Measurements from ENCODE around the gene KCNC1.

DNA sequence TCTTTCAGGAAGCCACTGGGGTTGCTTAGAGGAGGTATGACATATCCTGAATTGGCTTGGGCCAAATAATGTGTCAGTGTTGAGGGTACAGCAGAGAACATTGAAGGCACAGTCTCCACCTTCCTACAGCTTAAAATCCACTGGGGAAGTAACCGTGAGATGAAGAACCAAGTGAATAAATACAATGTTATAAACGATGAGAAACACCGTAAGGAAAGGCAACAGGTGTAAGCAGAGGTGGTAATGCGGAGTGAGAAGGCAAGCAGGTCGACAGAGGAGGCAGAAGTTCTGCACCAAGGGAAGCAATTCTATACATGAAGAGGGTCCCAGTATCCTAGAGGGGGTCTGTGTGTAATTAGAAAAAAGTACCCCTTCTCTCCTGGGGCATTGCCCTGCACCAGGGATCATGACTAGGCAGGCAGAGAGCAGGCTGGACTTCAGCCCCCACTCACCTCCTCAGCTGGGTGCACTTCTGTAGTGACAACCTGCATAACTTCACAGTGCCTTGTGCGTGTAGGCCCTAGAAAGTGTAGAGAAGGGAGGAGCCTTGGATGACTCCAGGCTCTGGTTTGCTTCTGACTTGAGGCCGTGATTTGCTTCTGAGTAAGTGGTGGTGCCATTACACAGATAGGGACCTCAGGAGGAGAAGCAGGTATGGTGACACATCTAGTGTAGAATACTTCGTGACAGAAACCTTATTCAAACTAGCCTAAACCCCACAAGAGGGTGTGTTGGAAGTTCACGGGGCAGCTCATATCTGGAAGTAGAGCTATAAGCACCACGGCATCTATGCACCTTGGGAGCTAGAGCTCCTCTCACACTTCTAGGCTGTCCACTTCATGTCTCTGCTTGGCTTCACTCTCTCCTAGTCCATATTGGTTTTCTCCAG lies 10.3 kb upstream of the KCNC1 start:
- TF ChIP-seq PAX5 (IDR thresholded peaks at IDR 0.05; ENCODE audit: insufficient read depth, low read length, severe bottlenecking) (no peak), POLR2A (IDR thresholded peaks at IDR 0.05; ENCODE audit: low read depth, low read length) (no peak), TAF1 (IDR thresholded peaks at IDR 0.05; ENCODE audit: low read depth, low read length) (no peak), SPI1 (IDR thresholded peaks at IDR 0.05; ENCODE audit: low read depth, low read length) (no peak), POLR2AphosphoS5 (IDR thresholded peaks at IDR 0.05; ENCODE audit: low read depth, low read length) (no peak)
